Right lung (tissue), 10 donors: ENCODE data around the gene CLMN. TPM values are rescaled to one million over a fixed set of nuclear protein-coding genes. Genes with fewer than 3 reads are reported as not detected.

Experiments
- DNase-seq, 2 donors: peaks; one replicate each; pipeline ENCODE4 v3.0.0-alpha.2; 2013
- long read RNA-seq, 8 donors: transcript quantifications; one replicate each; lab custom pipeline, GENCODE V29; 2026
- polyA plus RNA-seq, 5 donors: library from polyadenylated mRNA; unstranded; fragments of 120-200 nt; gene quantifications; one replicate each; pipeline versions ENCODE4 v1.2.1 to v1.2.3, GENCODE V29; 2013; ENCODE audit warnings: inconsistent platforms in 1 of 5, low replicate concordance in 1 of 5; ENCODE audit not compliant: insufficient read length in 5 of 5, insufficient read depth in 1 of 5

Gene CLMN, protein sequence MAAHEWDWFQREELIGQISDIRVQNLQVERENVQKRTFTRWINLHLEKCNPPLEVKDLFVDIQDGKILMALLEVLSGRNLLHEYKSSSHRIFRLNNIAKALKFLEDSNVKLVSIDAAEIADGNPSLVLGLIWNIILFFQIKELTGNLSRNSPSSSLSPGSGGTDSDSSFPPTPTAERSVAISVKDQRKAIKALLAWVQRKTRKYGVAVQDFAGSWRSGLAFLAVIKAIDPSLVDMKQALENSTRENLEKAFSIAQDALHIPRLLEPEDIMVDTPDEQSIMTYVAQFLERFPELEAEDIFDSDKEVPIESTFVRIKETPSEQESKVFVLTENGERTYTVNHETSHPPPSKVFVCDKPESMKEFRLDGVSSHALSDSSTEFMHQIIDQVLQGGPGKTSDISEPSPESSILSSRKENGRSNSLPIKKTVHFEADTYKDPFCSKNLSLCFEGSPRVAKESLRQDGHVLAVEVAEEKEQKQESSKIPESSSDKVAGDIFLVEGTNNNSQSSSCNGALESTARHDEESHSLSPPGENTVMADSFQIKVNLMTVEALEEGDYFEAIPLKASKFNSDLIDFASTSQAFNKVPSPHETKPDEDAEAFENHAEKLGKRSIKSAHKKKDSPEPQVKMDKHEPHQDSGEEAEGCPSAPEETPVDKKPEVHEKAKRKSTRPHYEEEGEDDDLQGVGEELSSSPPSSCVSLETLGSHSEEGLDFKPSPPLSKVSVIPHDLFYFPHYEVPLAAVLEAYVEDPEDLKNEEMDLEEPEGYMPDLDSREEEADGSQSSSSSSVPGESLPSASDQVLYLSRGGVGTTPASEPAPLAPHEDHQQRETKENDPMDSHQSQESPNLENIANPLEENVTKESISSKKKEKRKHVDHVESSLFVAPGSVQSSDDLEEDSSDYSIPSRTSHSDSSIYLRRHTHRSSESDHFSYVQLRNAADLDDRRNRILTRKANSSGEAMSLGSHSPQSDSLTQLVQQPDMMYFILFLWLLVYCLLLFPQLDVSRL
- polyA plus RNA-seq: 10 to 100 TPM in 4 of 5 donors, 1 to 10 TPM in 1; 7.8 to 18.3 (median 13.1) TPM
- long read RNA-seq, donor 1, partial matches to known transcripts: 0 of 2 reads
- long read RNA-seq, donor 1, other reads (novel, unspliced or antisense): 0 of 2 reads
- long read RNA-seq, donor 2: 0 reads
- long read RNA-seq, donor 3: 0 reads
- long read RNA-seq, donor 4: 0 reads
- long read RNA-seq, donor 5: 0 reads
- long read RNA-seq, donor 6: 0 reads
- long read RNA-seq, donor 7: 0 reads
- long read RNA-seq, donor 8: 0 reads

DNA sequence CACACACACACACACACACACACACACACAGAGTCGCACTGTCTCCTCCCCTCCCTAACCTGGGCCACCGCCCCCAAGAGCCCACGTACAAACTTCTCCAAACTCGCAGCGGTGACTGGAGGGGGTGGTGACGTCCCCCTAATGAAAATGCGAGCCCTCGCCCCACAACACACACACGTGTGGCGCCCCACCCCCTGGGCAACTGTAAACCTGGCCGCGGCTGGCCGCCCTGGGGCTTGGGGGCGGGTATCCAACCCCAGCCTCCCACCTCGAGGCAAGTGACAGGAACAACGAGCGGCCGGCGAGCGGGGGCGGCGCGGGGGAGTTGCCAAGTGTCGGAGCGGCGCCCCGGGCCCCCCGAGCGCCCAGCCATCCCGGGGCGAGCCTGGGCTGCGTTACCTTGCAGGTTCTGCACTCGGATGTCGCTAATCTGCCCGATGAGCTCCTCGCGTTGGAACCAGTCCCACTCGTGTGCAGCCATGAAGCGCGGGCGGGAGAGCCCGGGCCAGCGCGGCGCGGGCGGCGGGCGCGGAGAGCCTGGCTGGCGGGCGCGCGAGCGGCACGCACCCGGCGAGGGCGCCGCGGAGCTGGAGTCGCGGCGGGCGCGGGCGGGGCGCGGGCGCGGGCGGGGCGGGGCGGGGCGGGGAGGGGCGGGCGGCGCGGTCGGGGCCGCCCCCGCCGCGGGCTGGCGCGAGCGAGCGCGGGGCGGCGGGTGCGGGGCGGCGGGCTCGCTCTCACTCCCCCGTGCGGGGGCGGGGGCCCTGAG, at the start of gene CLMN:
TSS of gene CLMN (minus strand) at position 597 of the 766 bp plus-strand sequence. CDS start at position 481, 116 bp downstream.
- peak; percentile 45 to 51 for DNase-seq

DNA sequence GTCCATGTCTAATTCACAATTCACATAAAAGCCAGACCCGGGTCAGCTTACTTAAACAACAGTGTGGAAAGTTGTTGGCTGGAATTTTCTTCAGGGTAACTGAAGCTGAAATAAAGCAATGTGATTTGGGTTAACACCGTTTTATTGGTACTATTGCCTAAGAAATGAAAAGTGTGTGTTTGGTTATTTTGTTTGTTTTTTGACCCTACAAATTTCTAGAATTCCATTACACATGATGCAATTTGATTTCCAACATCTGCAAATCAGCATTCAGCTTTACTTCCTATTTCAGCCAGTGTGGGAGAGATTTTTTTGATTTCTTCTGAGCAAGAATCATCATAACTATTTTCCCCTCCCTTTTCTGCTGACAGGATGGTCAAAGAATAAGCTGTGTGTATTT, 45.7 kb upstream of the CLMN start:
- no peak for DNase-seq

DNA sequence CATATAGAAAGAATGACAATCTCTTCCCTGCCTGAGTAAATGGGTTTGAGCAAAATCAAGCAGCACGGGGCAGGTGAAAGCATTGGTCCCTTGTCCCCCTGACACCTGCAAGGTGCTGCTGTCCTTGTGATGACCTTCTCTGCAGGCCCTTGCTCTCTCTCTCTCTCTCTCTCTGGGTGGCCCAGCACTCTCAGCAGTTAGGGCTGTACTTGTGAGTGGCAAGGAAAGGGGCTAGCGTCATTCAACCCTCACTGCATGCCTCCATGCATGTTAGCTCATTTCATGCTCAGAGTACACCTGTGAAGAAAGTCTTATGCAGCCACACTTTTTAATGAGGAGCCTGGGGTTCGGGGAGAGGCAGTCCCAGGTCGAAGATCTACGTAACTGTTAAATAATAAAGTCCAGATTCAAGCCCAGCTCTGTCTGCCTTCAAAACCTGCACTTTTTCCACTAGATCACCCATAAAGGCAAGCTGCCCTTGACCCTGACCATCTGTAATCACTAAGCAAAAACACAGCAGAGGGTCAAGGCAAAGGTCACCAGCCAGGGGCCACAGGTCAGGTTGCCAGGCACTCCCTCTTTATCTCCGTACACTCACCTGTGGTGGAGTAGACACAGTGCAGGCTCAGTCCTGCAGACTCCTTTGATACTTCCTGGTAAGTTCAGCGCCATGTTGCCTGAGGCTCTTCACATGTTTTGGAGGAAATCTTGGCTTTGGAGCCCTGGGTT, 44.9 kb upstream of the CLMN start:
- DNase-seq: no peak

DNA sequence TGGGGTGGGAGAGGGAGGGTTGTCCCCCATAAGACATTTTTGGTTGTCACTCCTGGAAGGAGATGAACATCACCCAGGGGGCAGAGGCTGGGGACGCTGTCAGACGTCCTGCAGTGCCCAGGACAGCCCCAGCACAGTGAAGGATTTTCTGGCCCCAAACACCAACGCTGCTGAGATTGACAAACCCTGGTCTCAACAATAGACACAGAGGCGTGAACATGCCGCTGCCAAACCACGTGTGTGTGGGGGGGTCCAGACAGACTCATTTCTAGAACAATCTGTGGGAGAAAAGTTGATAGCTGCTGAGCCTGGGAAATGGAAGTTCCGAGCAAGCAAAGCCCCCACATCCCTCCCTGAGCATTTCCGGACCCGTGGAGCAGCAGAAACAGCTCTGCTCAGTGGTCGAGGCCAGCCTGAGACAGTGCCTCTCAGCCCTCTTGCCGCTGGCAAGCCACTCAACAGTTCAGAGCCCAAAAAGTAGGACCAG, 43.8 kb upstream of the CLMN start:
- DNase-seq: no peak

DNA sequence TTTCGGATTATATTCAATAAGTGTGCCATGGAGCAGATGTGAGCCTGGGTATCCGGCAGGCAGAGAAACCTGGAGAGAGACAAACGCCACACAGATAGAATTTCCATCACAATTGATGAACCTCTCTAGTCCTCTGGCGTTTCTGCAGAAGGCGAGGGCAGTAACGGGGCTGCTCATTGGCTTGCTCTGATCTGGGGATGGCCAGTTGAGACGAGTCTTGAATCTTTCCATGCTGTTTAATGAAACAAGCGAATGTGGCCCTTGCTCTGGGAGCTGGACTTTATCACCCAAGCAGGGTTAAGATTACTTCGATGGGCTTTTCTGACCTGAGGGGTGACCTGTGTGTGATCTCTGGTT, 42.4 kb upstream of the CLMN start:
- no peak for DNase-seq

DNA sequence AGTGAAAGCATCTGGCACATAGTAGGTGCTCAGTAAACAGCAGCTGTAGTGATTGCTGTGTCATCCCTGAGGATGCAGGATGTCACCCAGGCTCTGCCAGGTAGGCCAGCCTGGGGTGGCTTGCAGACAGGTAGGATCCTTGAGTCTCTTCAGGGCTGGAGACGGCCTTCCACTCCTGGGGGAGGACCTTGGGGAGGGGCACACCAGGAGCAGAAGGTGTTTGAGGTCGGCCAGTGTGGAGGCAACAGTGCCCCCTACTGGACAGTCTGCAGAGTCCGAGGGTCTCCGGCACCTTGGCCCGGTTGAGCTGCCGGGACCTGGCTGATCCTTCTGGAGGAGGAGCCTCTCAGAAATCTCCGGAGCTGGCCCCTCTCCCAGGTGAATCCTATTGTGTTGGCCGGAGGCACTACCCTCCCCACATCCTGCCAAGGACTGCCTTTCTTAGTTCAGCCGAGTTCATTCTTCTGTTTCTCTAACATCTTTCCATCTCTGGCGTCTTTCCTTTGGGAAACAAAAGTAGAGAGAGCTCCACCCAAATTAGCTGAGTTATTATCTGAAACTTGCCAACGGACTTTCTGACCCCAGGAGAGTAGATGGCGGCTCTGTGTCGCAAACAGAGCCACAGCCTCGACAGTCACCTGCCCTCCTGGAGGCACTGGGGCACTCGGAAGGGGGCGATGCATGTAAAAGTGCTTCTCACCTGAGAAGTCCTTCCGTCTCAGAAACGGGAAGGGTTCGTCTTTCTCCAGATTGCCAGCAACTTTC, 41.8 kb upstream of the CLMN start:
- no peak for DNase-seq

DNA sequence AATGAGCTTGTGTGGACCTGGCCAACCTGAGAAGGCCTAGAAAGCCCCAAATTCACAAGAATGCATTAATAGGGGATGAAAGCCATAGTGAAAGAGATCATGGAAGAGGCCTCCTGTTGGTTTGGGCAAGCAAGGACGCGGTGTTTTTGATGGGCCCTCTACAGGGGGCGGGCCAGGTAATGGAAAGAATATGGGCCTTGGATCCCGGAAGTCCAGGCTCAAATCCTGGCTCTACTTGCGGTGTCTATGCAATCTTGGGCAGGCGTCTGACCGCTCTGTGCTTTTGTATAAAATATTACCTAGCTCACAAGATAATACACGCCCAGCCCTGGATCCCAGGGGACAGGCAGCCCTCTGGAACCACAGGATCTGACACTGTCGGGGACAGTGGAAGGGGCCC, 41.1 kb upstream of the CLMN start:
- DNase-seq: no peak

DNA sequence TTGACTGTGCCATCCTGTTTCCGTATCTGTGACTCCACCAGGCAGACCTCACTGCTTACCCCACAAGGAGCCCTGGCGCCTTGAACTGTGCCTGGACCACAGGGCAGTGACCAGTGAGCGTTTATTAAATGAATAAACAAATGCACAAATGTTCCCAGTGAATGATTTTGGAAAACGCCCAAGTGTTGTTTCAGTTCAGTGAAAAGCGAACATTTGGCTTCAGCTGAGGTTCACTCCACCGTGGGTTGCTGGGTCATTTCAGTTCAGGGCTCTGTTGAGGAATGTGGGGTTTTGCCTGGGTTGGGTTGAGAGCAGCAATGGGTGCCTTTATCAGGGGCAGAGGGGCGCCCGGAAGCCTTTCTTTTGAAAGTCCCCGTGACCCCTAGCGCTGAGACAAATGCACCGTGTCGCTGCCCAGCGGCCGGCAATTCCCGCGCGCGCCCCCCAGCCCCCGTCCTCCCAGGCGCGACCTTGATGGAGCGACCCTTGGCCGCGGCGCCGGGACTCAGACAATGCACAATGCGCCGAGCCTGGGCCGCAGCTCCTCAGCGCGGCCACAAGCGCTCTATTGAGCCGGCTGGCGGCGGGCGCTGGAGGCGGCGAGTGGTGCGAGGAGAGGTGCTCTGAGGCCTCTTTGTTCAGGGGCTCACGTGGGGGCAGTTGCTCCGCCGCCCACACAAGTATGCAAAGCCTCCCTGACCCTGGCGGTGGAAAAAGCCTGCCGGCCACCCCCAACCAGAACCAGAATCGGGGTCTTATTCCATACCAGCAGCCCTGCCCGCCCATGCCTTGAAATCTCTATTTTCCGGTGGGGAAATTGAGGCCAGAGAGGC, 40.5 kb upstream of the CLMN start:
- no peak for DNase-seq

DNA sequence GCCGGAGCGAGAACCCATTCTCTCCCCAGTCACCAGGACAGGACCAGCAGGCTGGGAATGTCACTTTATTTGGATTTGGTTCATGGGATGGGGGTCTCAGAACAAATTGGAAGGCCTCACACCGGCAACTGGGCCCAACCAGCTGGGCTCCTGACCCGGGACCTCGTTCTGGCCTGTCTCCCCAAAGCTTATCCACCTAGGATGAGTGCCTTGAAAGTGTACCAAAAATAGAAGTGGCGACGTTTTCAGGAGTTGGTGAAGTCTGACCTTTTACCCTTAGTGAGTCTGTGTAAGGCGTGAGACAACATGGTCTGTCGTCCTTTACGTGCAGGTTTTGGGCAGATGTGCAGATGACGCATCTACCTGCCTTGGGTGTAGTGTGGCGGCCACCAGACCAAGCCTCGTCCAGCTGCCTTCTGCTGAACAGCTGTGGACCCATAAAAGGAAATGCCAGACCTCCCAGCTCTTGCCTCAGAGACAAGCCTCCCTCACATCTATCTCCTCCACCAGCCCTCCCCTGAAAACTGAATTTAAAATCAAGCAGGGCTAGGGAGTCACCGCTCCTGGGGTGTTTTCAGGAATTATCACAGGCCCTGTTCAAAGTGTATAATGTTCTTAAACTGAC, 36.6 kb upstream of the CLMN start:
- DNase-seq: no peak

DNA sequence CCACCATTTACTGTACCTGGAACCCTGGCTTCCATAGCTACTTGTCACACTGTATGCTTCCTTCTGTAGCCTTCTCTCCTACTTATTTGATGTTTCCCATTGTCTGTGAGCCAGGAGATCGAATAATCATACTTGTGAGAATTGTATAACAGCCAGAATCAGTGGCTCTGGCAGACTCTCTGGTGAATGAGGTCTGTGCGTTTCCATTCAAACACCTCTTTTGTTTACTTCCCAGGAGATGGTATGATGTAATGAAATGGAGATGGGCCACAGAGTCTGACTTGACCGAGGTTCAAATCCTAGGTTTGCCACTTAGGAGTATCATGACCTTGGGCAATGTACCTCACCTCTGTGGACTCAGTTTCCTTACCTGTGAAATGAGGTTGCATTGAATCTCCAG, 35.7 kb upstream of the CLMN start:
- no peak for DNase-seq

DNA sequence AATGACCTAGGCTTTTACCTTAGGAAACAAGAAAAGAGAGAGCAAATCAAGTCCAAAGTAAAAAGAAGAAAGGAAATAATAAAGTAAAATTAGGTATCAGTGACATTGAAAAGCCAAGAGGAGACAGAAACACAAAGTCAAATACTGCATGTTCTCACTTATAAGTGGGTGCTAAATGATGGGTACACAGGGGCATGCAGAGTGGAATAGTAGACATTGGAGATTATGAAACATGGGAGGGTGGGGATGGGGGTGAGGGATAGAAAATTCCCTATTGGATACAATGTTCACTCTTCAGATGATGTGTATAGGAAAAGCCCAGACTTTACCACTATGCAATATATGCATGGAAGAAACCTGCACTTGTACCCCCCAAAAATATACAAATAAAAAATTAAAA, 35.1 kb upstream of the CLMN start:
- no peak for DNase-seq

DNA sequence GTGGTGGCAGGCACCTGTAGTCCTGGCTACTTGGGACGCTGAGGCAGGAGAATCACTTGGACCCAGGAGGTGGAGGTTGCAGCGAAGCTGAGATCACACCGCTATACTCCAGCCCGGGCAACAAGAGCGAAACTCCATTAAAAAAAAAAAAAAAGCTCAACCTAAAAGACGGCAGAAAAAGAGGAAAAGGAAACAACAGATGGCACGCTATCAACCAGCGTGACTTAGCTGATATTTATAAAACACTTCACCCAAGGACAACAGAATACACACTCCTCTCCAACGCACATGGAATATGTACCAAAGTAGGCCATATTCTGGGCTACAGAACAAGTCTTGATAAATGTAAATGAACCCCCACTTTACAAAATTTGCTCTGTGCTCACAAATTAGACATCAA, 34.0 kb upstream of the CLMN start:
- no peak for DNase-seq

DNA sequence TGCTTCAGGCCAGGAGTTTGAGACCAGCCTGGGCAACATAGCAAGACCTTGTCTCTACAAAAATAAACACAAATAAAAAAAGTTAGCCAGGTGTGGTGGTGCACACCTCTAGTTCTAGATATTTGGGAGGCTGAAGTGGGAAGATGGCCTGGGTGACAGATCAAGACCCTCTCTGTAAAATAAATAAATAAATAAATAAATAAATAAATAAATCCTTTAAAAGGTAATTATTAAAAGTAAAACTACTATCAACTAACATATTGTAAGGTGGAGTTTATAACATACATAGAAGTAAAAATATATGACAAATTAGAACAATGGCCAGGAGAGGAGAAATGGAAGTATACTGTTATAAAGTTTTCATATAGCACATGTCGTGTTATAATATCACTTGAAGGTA, 33.3 kb upstream of the CLMN start:
- no peak for DNase-seq

DNA sequence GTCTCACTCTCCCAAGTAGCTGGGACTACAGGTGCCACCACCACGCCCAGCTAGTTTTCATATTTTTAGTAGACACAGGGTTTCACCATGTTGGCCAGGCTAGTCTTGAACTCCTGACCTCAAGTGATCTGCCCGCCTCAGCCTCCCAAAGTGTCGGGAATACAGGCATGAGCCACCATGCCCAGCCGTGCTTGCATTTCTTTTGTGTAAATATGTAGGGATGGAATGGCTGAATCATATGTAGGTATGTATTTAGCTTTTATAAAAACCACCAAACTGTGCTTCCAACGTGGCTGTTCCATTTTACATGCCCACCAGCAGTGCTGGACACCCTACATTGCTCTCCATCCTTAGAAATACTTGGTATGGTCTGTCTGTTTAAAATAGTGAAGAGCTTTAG, 32.8 kb upstream of the CLMN start:
- DNase-seq: no peak

DNA sequence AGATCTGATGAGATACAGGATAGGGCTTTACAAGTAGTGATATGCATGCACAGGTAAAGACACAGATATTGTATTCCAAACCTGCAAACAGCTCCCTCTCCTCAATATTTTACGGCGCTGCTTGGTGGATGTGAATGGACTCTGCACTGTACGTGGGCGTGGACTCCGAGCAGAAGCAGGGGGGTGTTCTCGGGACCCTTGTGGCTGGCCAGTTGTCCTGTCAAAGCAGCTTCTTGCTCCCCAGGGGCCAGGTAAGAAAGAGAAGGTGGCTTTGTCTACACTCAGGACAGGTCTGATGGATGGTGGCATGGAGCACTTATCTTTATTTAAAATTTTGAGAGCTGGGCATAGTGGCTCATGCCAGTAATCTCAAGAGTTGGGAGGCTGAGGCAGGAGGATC, 29.5 kb upstream of the CLMN start:
- no peak for DNase-seq

DNA sequence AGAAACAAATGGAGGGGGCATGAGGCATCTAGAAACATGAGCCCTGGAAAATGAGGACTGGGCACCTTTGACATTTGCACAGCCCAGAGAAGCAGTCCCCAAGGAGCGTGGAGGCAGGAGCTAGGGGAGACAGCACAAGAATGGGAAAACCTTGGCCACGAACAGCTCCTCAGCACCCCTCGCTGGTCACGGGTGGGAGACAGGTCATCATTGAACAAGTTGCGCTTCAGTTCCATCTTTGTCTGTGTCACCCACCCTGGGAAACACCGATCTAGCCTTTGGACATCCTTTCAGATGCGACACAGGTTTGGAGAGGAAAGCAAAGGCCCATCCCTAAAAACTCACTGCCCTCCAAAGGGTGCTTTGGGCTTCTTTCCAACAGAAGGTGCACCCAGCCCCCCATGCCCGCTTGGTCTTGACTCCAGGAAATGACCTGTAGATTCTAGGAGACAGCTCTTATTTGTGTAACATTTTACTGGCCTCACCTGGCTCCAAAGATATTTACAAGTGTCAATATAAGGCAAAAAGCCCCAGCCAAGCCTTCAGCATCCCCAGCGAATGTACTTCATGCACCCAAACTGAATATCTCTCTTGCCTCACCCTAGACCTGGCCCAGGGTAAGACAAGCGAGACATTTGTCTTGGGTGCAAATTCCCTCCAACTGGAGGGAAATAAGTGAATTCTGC, 28.8 kb upstream of the CLMN start:
- DNase-seq: no peak

DNA sequence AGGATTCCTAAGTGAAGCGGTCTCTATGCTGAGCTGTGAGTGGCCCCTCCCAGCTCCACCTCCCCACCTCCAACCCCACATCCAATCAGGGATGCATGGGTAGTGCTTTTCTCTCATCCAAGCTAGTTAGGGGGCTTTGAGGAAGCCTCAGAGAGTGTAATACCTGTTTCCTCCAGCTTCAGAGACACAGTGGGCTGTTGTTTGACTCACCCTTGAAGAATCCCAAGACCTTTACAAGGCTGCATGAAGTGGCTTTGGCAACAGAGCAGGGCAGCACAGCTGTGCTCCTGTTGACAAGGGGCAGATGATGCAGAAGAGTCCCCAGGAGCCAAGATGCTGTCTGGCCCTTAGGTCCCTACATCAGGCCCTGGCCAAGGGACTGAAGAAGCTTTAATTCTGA, 27.1 kb upstream of the CLMN start:
- no peak for DNase-seq

DNA sequence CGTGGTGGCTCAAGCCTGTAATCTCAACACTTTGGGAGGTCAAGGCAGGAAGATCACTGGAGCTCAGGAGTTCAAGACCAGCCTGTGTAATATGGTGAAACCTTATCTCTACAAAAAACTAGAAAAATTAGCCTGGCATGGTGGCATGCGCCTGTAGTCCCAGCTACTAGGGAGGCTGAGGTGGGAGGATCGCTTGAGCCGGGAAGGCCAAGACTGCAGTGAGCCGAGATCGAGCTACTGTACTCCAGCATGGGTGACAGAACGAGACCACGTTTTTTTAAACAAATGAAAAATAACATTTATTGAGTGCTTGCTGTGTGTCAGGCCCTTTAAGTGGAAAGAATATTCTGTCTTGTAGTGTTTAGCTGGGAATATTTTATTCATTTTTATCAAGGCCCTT, 26.6 kb upstream of the CLMN start:
- no peak for DNase-seq
